ENCODE data around the gene BTNL9. TPM values are rescaled to one million over a fixed set of nuclear protein-coding genes. Genes with fewer than 3 reads are reported as not detected.

Gene BTNL9
- total RNA-seq, 3 donors from 2014 or later (not counting 1 experiment from before 2014, with no cell fraction given), result 0.54 TPM; not detected in 2

GRCh38 chr5:181060924-181061323, 20.9 kb downstream of the BTNL9 start:
- WGBS (ENCODE audit: insufficient coverage), result 83% methylated on average over 5 of the region's 5 CpGs
- ATAC-seq, result no peak
- Histone ChIP-seq H3K9me3 (ENCODE audit: control insufficient read depth, insufficient read depth, low read length) (no peaks in the 10 kb centered on the region), H3K36me3 (ENCODE audit: control insufficient read depth, insufficient read depth, low read length) (no peaks in the 10 kb centered on the region), H3K27me3 (ENCODE audit: control insufficient read depth, insufficient read depth, low read length) (peaks cover 23% of the 10 kb centered on the region), H3K4me1 (ENCODE audit: control insufficient read depth, insufficient read depth, low read length) (no peaks in the 10 kb centered on the region), H3K4me3 (ENCODE audit: low read length) (no peak overlapping the region), H3K27ac (ENCODE audit: low read length) (no peak overlapping the region)
- Mint-ChIP-seq H3K9me3 (no peaks in the 10 kb centered on the region), H3K27me3 (ENCODE audit: low read depth in 2 of 2) (peaks cover 52 to 74% of the 10 kb centered on the region in 2 donors), H3K27ac (no peak overlapping the region), H3K4me1 (no peaks in the 10 kb centered on the region), H3K4me3 (no peak overlapping the region), H3K36me3 (no peaks in the 10 kb centered on the region)
- no peak for DNase-seq
- no peak for TF ChIP-seq CTCF (IDR thresholded peaks at IDR 0.05)
- intact Hi-C loops (cut with micrococcal nuclease), result no loop called here

GRCh38 chr5:181061645-181062044, 21.6 kb downstream of the BTNL9 start:
- peaks cover 23% of the 10 kb centered on the region for H3K27me3 ChIP-seq (ENCODE audit: control insufficient read depth, insufficient read depth, low read length)
- TF ChIP-seq CTCF (IDR thresholded peaks at IDR 0.05), result no peak

GRCh38 chr5:181062631-181063030, 22.6 kb downstream of the BTNL9 start:
- no peaks in the 10 kb centered on the region for H3K36me3 Mint-ChIP-seq
- Histone ChIP-seq H3K9me3 (ENCODE audit: control insufficient read depth, insufficient read depth, low read length) (no peaks in the 10 kb centered on the region), H3K27me3 (ENCODE audit: control insufficient read depth, insufficient read depth, low read length) (peaks cover 23% of the 10 kb centered on the region)

More at GRCh38 chr5:181061645-181062044, 21.6 kb downstream of the BTNL9 start:
- H3K36me3 ChIP-seq (ENCODE audit: control insufficient read depth, insufficient read depth, low read length), result no peaks in the 10 kb centered on the region
- Mint-ChIP-seq H3K4me3 (no peak overlapping the region), H3K9me3 (no peaks in the 10 kb centered on the region), H3K36me3 (no peaks in the 10 kb centered on the region), H3K27ac (no peak overlapping the region), H3K27me3 (ENCODE audit: low read depth in 2 of 2) (peaks cover 54 to 74% of the 10 kb centered on the region in 2 donors), H3K4me1 (no peaks in the 10 kb centered on the region)
- no peak for ATAC-seq
- no peaks in the 10 kb centered on the region for H3K4me1 ChIP-seq (ENCODE audit: control insufficient read depth, insufficient read depth, low read length)
- intact Hi-C loops (cut with micrococcal nuclease), result no loop called here
- no peak overlapping the region for H3K4me3 ChIP-seq (ENCODE audit: low read length)
- H3K9me3 ChIP-seq (ENCODE audit: control insufficient read depth, insufficient read depth, low read length), result no peaks in the 10 kb centered on the region
- DNase-seq, result no peak
- 72% methylated on average over 12 of the region's 14 CpGs for WGBS (ENCODE audit: insufficient coverage)
- H3K27ac ChIP-seq (ENCODE audit: low read length), result no peak overlapping the region

More at GRCh38 chr5:181062631-181063030, 22.6 kb downstream of the BTNL9 start:
- Histone ChIP-seq H3K4me3 (ENCODE audit: low read length) (no peak overlapping the region), H3K27ac (ENCODE audit: low read length) (no peak overlapping the region), H3K4me1 (ENCODE audit: control insufficient read depth, insufficient read depth, low read length) (no peaks in the 10 kb centered on the region), H3K36me3 (ENCODE audit: control insufficient read depth, insufficient read depth, low read length) (no peaks in the 10 kb centered on the region)
- ATAC-seq, result no peak
- peaks cover 54 to 70% of the 10 kb centered on the region in 2 donors for H3K27me3 Mint-ChIP-seq (ENCODE audit: low read depth in 2 of 2)
- no peak for TF ChIP-seq CTCF (IDR thresholded peaks at IDR 0.05)
- intact Hi-C loops (cut with micrococcal nuclease), result no loop called here
- no peaks in the 10 kb centered on the region for H3K9me3 Mint-ChIP-seq
- no peak overlapping the region for H3K27ac Mint-ChIP-seq
- no peak overlapping the region for H3K4me3 Mint-ChIP-seq
- no peaks in the 10 kb centered on the region for H3K4me1 Mint-ChIP-seq
- 87% methylated on average over 6 of the region's 6 CpGs for WGBS (ENCODE audit: insufficient coverage)
- DNase-seq, result no peak

Measured in natural killer cell (primary cell).